A673 (cell line): ENCODE data around the gene HAUS6. TPM values are rescaled to one million over a fixed set of nuclear protein-coding genes. Genes with fewer than 3 reads are reported as not detected.

Source experiments
- BruUV-seq: library from RNA; stranded (reverse); fragments of 400-500 nt; replicated peaks from 2 replicates; lab custom pipeline; 2021; lab: Mats Ljungman, UMichigan
- CTCF ChIA-PET: fragments of 300-600 bp; sonication (Branson Sonifier 250); formaldehyde crosslinking; loops from one replicate; lab custom pipeline; 2022; ENCODE audit warnings: antibody characterized with exemption; lab: Charles Lee
- POLR2A ChIA-PET: fragments of 300-600 bp; sonication (Branson Sonifier 250); formaldehyde crosslinking; loops from one replicate; lab custom pipeline; 2022; ENCODE audit warnings: antibody characterized with exemption; ENCODE audit not compliant: low non-redundant PET; lab: Charles Lee
- DNase-seq: peaks from one replicate; pipeline ENCODE4 v3.0.0-alpha.2; 2015; ENCODE audit warnings: low spot score
- H3K27ac ChIP-seq: fragments of 200-600 bp; sonication (generic); 2 replicates; pipeline ENCODE4 v1.5.1; 2016; ENCODE audit warnings: mixed run types, low read depth, mild to moderate bottlenecking, mixed read lengths, antibody characterized with exemption, low read length; ENCODE audit not compliant: poor library complexity, severe bottlenecking
- H3K27me3 ChIP-seq: fragments of 200-600 bp; sonication (generic); replicated peaks from 2 replicates; pipeline ENCODE4 v1.6.1; 2017; ENCODE audit warnings: mixed run types, low read depth, mild to moderate bottlenecking, mixed read lengths, antibody characterized with exemption, low read length; ENCODE audit not compliant: insufficient read depth, poor library complexity
- H3K36me3 ChIP-seq: fragments of 200-600 bp; sonication (generic); 2 replicates; pipeline ENCODE4 v1.6.1; 2016; ENCODE audit warnings: mixed run types, mild to moderate bottlenecking, mixed read lengths, antibody characterized with exemption, low read length; ENCODE audit not compliant: insufficient read depth, poor library complexity, severe bottlenecking
- H3K4me1 ChIP-seq: fragments of 200-600 bp; sonication (generic); 2 replicates; pipeline ENCODE4 v1.6.1; 2017; ENCODE audit warnings: mixed run types, mild to moderate bottlenecking, mixed read lengths, antibody characterized with exemption, low read length; ENCODE audit not compliant: insufficient read depth, poor library complexity, severe bottlenecking
- H3K4me3 ChIP-seq: fragments of 200-600 bp; sonication (generic); 2 replicates; pipeline ENCODE4 v1.5.1; 2016; ENCODE audit warnings: low read depth, mixed run types, mild to moderate bottlenecking, mixed read lengths, low read length; ENCODE audit not compliant: poor library complexity, severe bottlenecking
- H3K9me3 ChIP-seq: fragments of 200-600 bp; sonication (generic); 2 replicates; pipeline ENCODE4 v1.6.1; 2016; ENCODE audit warnings: mixed run types, low read depth, mild to moderate bottlenecking, mixed read lengths, antibody characterized with exemption, low read length; ENCODE audit not compliant: poor library complexity, severe bottlenecking
- CTCF ChIP-seq: fragments of 300-800, 200-600 bp; sonication (generic); conservative IDR thresholded peaks from 2 replicates; pipeline ENCODE4 v1.5.1; 2017; ENCODE audit warnings: low read depth, mild to moderate bottlenecking, antibody characterized with exemption, low read length, moderate library complexity, mixed read lengths
- EZH2 ChIP-seq: fragments of 200-600 bp; sonication (generic); IDR thresholded peaks from 2 replicates; pipeline ENCODE4 v1.6.1; 2017; ENCODE audit warnings: borderline replicate concordance, low read depth, mild to moderate bottlenecking, mixed read lengths, antibody characterized with exemption, low read length; ENCODE audit not compliant: poor library complexity, severe bottlenecking
- intact Hi-C: fragments of 100-400 bp; cut with micrococcal nuclease; formaldehyde crosslinking; loops from one replicate; pipeline ENCODE4 v1.10.0; 2022; ENCODE audit not compliant: unreplicated experiment
- total RNA-seq: library from RNA; stranded (reverse); gene quantifications from 2 replicates; pipeline ENCODE4 v1.2.3, GENCODE V29; 2021

HAUS6 gene
- total RNA-seq, 1 experiment from 2014 or later: 26.1 TPM

- no peak for TF ChIP-seq CTCF
- TF ChIP-seq EZH2: no peak
- H3K27me3 ChIP-seq: no peaks in the 10 kb centered on the region
- H3K36me3 ChIP-seq: no peaks in the 10 kb centered on the region
- no peaks in the 10 kb centered on the region for H3K9me3 ChIP-seq
- no peaks in the 10 kb centered on the region for H3K4me1 ChIP-seq
- no peak overlapping the region for H3K27ac ChIP-seq
- no TSS peak for BruUV-seq
- intact Hi-C loops: no loop called here
- ChIA-PET POLR2A (no interaction called here), CTCF (no interaction called here)
- no peak overlapping the region for H3K4me3 ChIP-seq
- no peak for DNase-seq
Observed at GRCh38 chr9:19149230-19149629, 46.5 kb upstream of the HAUS6 start.

- TF ChIP-seq CTCF (no peak), EZH2 (no peak)
- H3K36me3 ChIP-seq: no peaks in the 10 kb centered on the region
- H3K27me3 ChIP-seq: no peaks in the 10 kb centered on the region
- H3K4me1 ChIP-seq: no peaks in the 10 kb centered on the region
- POLR2A ChIA-PET: no interaction called here
- intact Hi-C loops: no loop called here
- H3K27ac ChIP-seq: no peak overlapping the region
- DNase-seq: no peak
- CTCF ChIA-PET: no interaction called here
- no TSS peak for BruUV-seq
- H3K4me3 ChIP-seq: no peak overlapping the region
- no peaks in the 10 kb centered on the region for H3K9me3 ChIP-seq
Observed at GRCh38 chr9:19148187-19148586, 45.5 kb upstream of the HAUS6 start.

- no peaks in the 10 kb centered on the region for H3K9me3 ChIP-seq
- no peaks in the 10 kb centered on the region for H3K36me3 ChIP-seq
- TF ChIP-seq CTCF (no peak), EZH2 (no peak)
- ChIA-PET CTCF (no interaction called here), POLR2A (no interaction called here)
- no peaks in the 10 kb centered on the region for H3K27me3 ChIP-seq
- H3K4me3 ChIP-seq: no peak overlapping the region
- DNase-seq: no peak
- H3K27ac ChIP-seq: no peak overlapping the region
- no peaks in the 10 kb centered on the region for H3K4me1 ChIP-seq
- intact Hi-C loops: no loop called here
- no TSS peak for BruUV-seq
Observed at GRCh38 chr9:19146441-19147024, 43.8 kb upstream of the HAUS6 start.
